IMR-90 (cell line): ENCODE measurements around the gene LRRC47. TPM values are rescaled to one million over a fixed set of nuclear protein-coding genes. Genes with fewer than 3 reads are reported as not detected.

Experiments
- ATAC-seq: fragments of 200-7000 bp; cut with Tn5 transposase; 2 replicates; pipeline ENCODE4 v1.9.1; 2020; ENCODE audit warnings: low read depth, mild to moderate bottlenecking, moderate library complexity
- BruUV-seq: library from RNA; stranded (reverse); fragments of 400-500 nt; replicated peaks from 2 replicates; lab custom pipeline; 2021; lab: Mats Ljungman, UMichigan
- CTCF ChIA-PET: fragments of 300-600 bp; formaldehyde crosslinking; extraction: SDS; loops from one replicate; lab custom pipeline; 2021; ENCODE audit warnings: antibody characterized with exemption; lab: Yijun Ruan, JAX
- POLR2A ChIA-PET: fragments of 300-600 bp; sonication (Branson Sonifier 250); formaldehyde crosslinking; loops from one replicate; lab custom pipeline; 2022; ENCODE audit warnings: antibody characterized with exemption; ENCODE audit not compliant: unreplicated experiment; lab: Charles Lee
- DNase-seq: peaks from one replicate; pipeline ENCODE4 v3.0.0; 2013
- H2AFZ ChIP-seq: replicated peaks from 2 replicates; pipeline ENCODE3; 2013; ENCODE audit warnings: low read length, mild to moderate bottlenecking; ENCODE audit not compliant: poor library complexity
- H2AK5ac ChIP-seq: 2 replicates; pipeline ENCODE4 v1.6.1; 2013; ENCODE audit warnings: low read depth, low read length, inconsistent platforms
- H2AK9ac ChIP-seq: replicated peaks from 2 replicates; pipeline ENCODE3; 2013; ENCODE audit warnings: mild to moderate bottlenecking, low read depth, low read length, moderate library complexity; ENCODE audit not compliant: poor library complexity
- H2BK120ac ChIP-seq: 2 replicates; pipeline ENCODE4 v1.6.1; 2013; ENCODE audit warnings: low read depth, low read length, inconsistent platforms
- H2BK15ac ChIP-seq: 3 replicates; pipeline ENCODE4 v1.6.1; 2013; ENCODE audit warnings: low read depth, low read length, inconsistent platforms
- H2BK20ac ChIP-seq: 2 replicates; pipeline ENCODE4 v1.6.1; 2013; ENCODE audit warnings: low read depth, mild to moderate bottlenecking, inconsistent platforms, low read length, moderate library complexity
- H2BK5ac ChIP-seq: 2 replicates; pipeline ENCODE4 v1.6.1; 2013; ENCODE audit warnings: mild to moderate bottlenecking, low read depth, low read length, inconsistent platforms; ENCODE audit not compliant: poor library complexity, severe bottlenecking
- H3K14ac ChIP-seq: replicated peaks from 2 replicates; pipeline ENCODE4 v1.6.1; 2013; ENCODE audit warnings: low read depth, low read length, inconsistent platforms
- H3K18ac ChIP-seq: 2 replicates; pipeline ENCODE4 v1.6.1; 2013; ENCODE audit warnings: low read depth, low read length, control low read depth
- H3K23ac ChIP-seq: 2 replicates; pipeline ENCODE4 v1.6.1; 2013; ENCODE audit warnings: low read depth, low read length, inconsistent platforms
- H3K27ac ChIP-seq: 2 replicates; pipeline ENCODE4 v1.5.1; 2013; ENCODE audit warnings: mild to moderate bottlenecking, control low read depth, low read length; ENCODE audit not compliant: insufficient read depth
- H3K27me3 ChIP-seq: 2 replicates; pipeline ENCODE4 v1.6.1; 2013; ENCODE audit warnings: low read length; ENCODE audit not compliant: control insufficient read depth, insufficient read depth
- H3K36me3 ChIP-seq: 2 replicates; pipeline ENCODE4 v1.6.1; 2013; ENCODE audit warnings: low read length, mixed read lengths; ENCODE audit not compliant: control insufficient read depth, insufficient read depth
- H3K4ac ChIP-seq: 2 replicates; pipeline ENCODE4 v1.6.1; 2013; ENCODE audit warnings: low read depth, low read length, inconsistent platforms
- H3K4me1 ChIP-seq: 2 replicates; pipeline ENCODE4 v1.6.1; 2013; ENCODE audit warnings: low read length, mixed read lengths; ENCODE audit not compliant: control insufficient read depth, insufficient read depth
- H3K4me2 ChIP-seq: 2 replicates; pipeline ENCODE4 v1.6.1; 2013; ENCODE audit warnings: low read depth, mild to moderate bottlenecking, control low read depth, low read length, moderate library complexity
- H3K4me3 ChIP-seq: 2 replicates; pipeline ENCODE4 v1.5.1; 2013; ENCODE audit warnings: low read depth, mild to moderate bottlenecking, control low read depth, low read length, moderate library complexity; ENCODE audit not compliant: insufficient read depth
- H3K56ac ChIP-seq: 2 replicates; pipeline ENCODE4 v1.6.1; 2013; ENCODE audit warnings: low read length, inconsistent platforms; ENCODE audit not compliant: insufficient read depth; ENCODE audit errors: extremely low read depth
- H3K79me1 ChIP-seq, 2 experiments: 2 replicates each; pipeline ENCODE4 v1.6.1; 2013; ENCODE audit warnings: low read length in 2 of 2, inconsistent platforms in 1 of 2, low read depth in 1 of 2
- H3K9ac ChIP-seq: 2 replicates; pipeline ENCODE4 v1.6.1; 2013; ENCODE audit warnings: low read depth, low read length, control low read depth
- H3K9me1 ChIP-seq: 2 replicates; pipeline ENCODE4 v1.6.1; 2013; ENCODE audit warnings: low read length, inconsistent platforms; ENCODE audit not compliant: insufficient read depth
- H3K9me3 ChIP-seq: 2 replicates; pipeline ENCODE4 v1.6.1; 2013; ENCODE audit warnings: low read length; ENCODE audit not compliant: control insufficient read depth, insufficient read depth
- H4K20me1 ChIP-seq: 2 replicates; pipeline ENCODE4 v1.6.1; 2013; ENCODE audit warnings: low read length, inconsistent platforms; ENCODE audit not compliant: insufficient read depth
- H4K5ac ChIP-seq: 2 replicates; pipeline ENCODE4 v1.6.1; 2013; ENCODE audit warnings: mild to moderate bottlenecking, low read depth, low read length, control low read depth
- H4K8ac ChIP-seq, 2 experiments: 2 replicates each; pipeline ENCODE4 v1.6.1; 2013; ENCODE audit warnings: low read depth in 2 of 2, low read length in 2 of 2, control low read depth in 1 of 2, inconsistent platforms in 1 of 2
- H4K91ac ChIP-seq: 2 replicates; pipeline ENCODE4 v1.6.1; 2013; ENCODE audit warnings: low read depth, low read length, inconsistent platforms; ENCODE audit not compliant: insufficient read depth
- BHLHE40 ChIP-seq: fragments of 150-350 bp; IDR thresholded peaks from 2 replicates; pipeline ENCODE4 v1.6.1; 2016; ENCODE audit warnings: mild to moderate bottlenecking, low read depth, low read length
- CEBPB ChIP-seq: IDR thresholded peaks from 2 replicates; pipeline ENCODE4 v1.6.1; 2012; ENCODE audit warnings: low read depth, low read length, improper control_type of control experiment
- CHD1 ChIP-seq: IDR thresholded peaks from 2 replicates; pipeline ENCODE4 v1.6.1; 2012; ENCODE audit warnings: low read depth, low read length, improper control_type of control experiment
- CTCF ChIP-seq: conservative IDR thresholded peaks from 2 replicates; pipeline ENCODE4 v1.5.1; 2012; ENCODE audit warnings: mild to moderate bottlenecking, low read depth, low read length, improper control_type of control experiment
- ELK1 ChIP-seq: fragments of 150-350 bp; IDR thresholded peaks from 2 replicates; pipeline ENCODE4 v1.6.1; 2016; ENCODE audit warnings: low read depth, mild to moderate bottlenecking, low read length, moderate library complexity, borderline replicate concordance
- FOS ChIP-seq: fragments of 150-350 bp; IDR thresholded peaks from 2 replicates; pipeline ENCODE4 v1.6.1; 2016; ENCODE audit warnings: low read depth, low read length
- MAFK ChIP-seq: IDR thresholded peaks from 2 replicates; pipeline ENCODE4 v1.6.1; 2012; ENCODE audit warnings: low read depth, low read length, improper control_type of control experiment
- MAZ ChIP-seq: IDR thresholded peaks from 2 replicates; pipeline ENCODE4 v1.6.1; 2012; ENCODE audit warnings: low read depth, mild to moderate bottlenecking, low read length, improper control_type of control experiment, moderate library complexity, borderline replicate concordance
- MXI1 ChIP-seq: IDR thresholded peaks from 2 replicates; pipeline ENCODE4 v1.6.1; 2012; ENCODE audit warnings: low read depth, mild to moderate bottlenecking, low read length, moderate library complexity, borderline replicate concordance
- NFE2L2 ChIP-seq: fragments of 150-350 bp; IDR thresholded peaks from 2 replicates; pipeline ENCODE4 v1.6.1; 2016; ENCODE audit warnings: low read depth, mild to moderate bottlenecking, low read length
- POLR2A ChIP-seq: IDR thresholded peaks from 2 replicates; pipeline ENCODE4 v1.6.1; 2012; ENCODE audit warnings: mild to moderate bottlenecking, low read depth, low read length
- RCOR1 ChIP-seq: IDR thresholded peaks from 2 replicates; pipeline ENCODE4 v1.6.1; 2012; ENCODE audit warnings: mild to moderate bottlenecking, low read length, improper control_type of control experiment; ENCODE audit not compliant: insufficient replicate concordance
- RFX5 ChIP-seq: IDR thresholded peaks from 2 replicates; pipeline ENCODE4 v1.8.0; 2012; ENCODE audit warnings: low read depth, mild to moderate bottlenecking, low read length, moderate library complexity
- SMC3 ChIP-seq: fragments of 150-350 bp; IDR thresholded peaks from 2 replicates; pipeline ENCODE4 v1.6.1; 2016; ENCODE audit warnings: low read depth, mild to moderate bottlenecking, antibody characterized with exemption, low read length, moderate library complexity
- USF2 ChIP-seq: fragments of 150-350 bp; IDR thresholded peaks from 2 replicates; pipeline ENCODE4 v1.6.1; 2017; ENCODE audit warnings: mild to moderate bottlenecking, antibody characterized with exemption, low read length, low read depth
- WGBS, 2 experiments: methylation state at CpG; one replicate each; pipeline versions ENCODE4 v1.1.5 to v1.1.7; 2013; ENCODE audit warnings: missing lambda C conversion rate in 2 of 2; ENCODE audit not compliant: insufficient read length in 1 of 2; ENCODE audit errors: extremely low coverage in 2 of 2; 5-methylcytosine and 5-hydroxymethylcytosine counted together
- dilution Hi-C: fragments of 300-500 bp; cut with HindIII; formaldehyde crosslinking; loops from one replicate; pipeline ENCODE4 v1.14.3; 2018; ENCODE audit warnings: low sequenced_read_pairs; ENCODE audit not compliant: unreplicated experiment
- in situ Hi-C: fragments of 300-500 bp; cut with MboI; formaldehyde crosslinking; loops from 3 replicates; pipeline ENCODE4 v1.14.3; 2019; ENCODE audit warnings: low sequenced_read_pairs, inconsistent platforms, mixed read lengths
- intact Hi-C: fragments of 100-400 bp; cut with micrococcal nuclease; formaldehyde crosslinking; loops from 2 replicates; pipeline ENCODE4 v1.10.0; 2022
- polyA plus RNA-seq, 3 experiments: library from polyadenylated mRNA; depleted of rRNA; stranded (reverse); fragments of >200 nt; gene quantifications; 2 replicates each; pipeline ENCODE4 v1.2.3, GENCODE V29; 2012; ENCODE audit warnings: low replicate concordance in 1 of 3
- total RNA-seq: library from RNA; depleted of rRNA; stranded (reverse); fragments of >200 nt; gene quantifications from 2 replicates; pipeline ENCODE4 v1.2.3, GENCODE V29; 2012

The LRRC47 gene
- total and polyA plus RNA-seq, 2 of the 4 experiments (the other 2 are of a cell fraction), result 15.2 to 19.7 TPM

- no peaks in the 10 kb centered on the region for H3K9me1 ChIP-seq
Observed at GRCh38 chr1:3820316-3820715, 24.0 kb upstream of the LRRC47 start.

More at GRCh38 chr1:3820316-3820715, 24.0 kb upstream of the LRRC47 start:
- Histone ChIP-seq H2BK5ac (no peak overlapping the region), H3K27me3 (no peaks in the 10 kb centered on the region), H3K23ac (no peak overlapping the region), H3K9ac (no peak overlapping the region), H4K8ac (no peak overlapping the region), H2AK9ac (no peak overlapping the region), H3K4ac (no peak overlapping the region), H2BK120ac (no peak overlapping the region), H4K20me1 (no peaks in the 10 kb centered on the region), H3K18ac (no peak overlapping the region), H3K79me1 (no peaks in the 10 kb centered on the region), H3K9me3 (no peaks in the 10 kb centered on the region), H3K4me2 (no peak overlapping the region), H2BK20ac (no peak overlapping the region), H2AFZ (no peak overlapping the region), H3K14ac (no peak overlapping the region), H4K5ac (no peak overlapping the region), H3K27ac (no peak overlapping the region), H2BK15ac (no peak overlapping the region), H3K4me1 (no peaks in the 10 kb centered on the region), H3K4me3 (no peak overlapping the region), H3K36me3 (peaks cover 41% of the 10 kb centered on the region), H4K91ac (no peak overlapping the region), H3K56ac (no peak overlapping the region), H2AK5ac (no peak overlapping the region)
- DNase-seq, result no peak
- CTCF ChIA-PET, result no interaction called here
- dilution Hi-C loops, result no loop called here
- POLR2A ChIA-PET, result no interaction called here
- no peak for ATAC-seq
- TF ChIP-seq USF2 (no peak), CTCF (no peak), BHLHE40 (no peak), CEBPB (no peak), POLR2A (no peak), MAZ (no peak), SMC3 (no peak), FOS (no peak), CHD1 (no peak), MXI1 (no peak), RCOR1 (no peak), RFX5 (no peak), NFE2L2 (no peak), MAFK (no peak), ELK1 (no peak)
- intact Hi-C loops, result no loop called here
- in situ Hi-C loops, result no loop called here
- BruUV-seq, result no TSS peak
- WGBS, 2 experiments, result no CpG with 5 or more reads among the region's 8 CpGs
